Fibroblast of peridontal ligament (primary cell): Measurements from ENCODE around the gene SLC2A8.

Experiments
- DNase-seq: peaks from one replicate; pipeline ENCODE4 v3.0.0-alpha.2; 2010; ENCODE audit errors: extremely low read depth

Gene SLC2A8

DNA sequence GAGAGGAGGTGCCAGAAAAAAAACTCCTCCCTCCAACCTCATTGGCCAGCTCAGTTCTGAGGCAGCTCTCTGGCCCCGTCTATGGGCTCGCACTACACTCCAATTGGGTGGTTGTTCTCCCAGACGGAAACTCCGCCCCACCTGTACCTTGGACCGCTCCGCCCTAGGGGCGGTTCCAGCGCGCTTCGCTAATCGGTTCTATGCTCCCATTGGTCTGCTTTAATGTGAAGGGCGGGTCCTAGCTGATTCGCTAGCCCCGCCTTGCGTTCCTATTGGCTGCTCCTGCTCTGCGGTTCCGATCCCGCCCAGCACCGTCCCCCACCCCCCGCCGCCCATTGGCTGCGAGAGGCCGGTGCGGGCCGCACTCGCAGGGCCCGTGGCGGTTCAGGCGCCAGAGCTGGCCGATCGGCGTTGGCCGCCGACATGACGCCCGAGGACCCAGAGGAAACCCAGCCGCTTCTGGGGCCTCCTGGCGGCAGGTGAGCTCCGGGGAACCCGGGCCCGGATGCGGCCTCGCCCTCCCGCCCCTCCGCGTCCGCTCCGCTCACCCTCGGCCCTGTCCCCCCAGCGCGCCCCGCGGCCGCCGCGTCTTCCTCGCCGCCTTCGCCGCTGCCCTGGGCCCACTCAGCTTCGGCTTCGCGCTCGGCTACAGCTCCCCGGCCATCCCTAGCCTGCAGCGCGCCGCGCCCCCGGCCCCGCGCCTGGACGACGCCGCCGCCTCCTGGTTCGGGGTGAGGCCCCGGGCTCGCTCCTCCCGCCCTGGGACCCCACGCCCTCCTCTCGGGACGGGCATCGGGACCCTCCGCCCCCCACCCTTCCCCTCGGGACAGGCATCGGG is at the start of gene SLC2A8:
SLC2A8 (plus strand) TSS at position 362 of the 838 bp plus-strand sequence; CDS start at position 424, 62 bp downstream.
- DNase-seq, result peak; percentile 95

DNA sequence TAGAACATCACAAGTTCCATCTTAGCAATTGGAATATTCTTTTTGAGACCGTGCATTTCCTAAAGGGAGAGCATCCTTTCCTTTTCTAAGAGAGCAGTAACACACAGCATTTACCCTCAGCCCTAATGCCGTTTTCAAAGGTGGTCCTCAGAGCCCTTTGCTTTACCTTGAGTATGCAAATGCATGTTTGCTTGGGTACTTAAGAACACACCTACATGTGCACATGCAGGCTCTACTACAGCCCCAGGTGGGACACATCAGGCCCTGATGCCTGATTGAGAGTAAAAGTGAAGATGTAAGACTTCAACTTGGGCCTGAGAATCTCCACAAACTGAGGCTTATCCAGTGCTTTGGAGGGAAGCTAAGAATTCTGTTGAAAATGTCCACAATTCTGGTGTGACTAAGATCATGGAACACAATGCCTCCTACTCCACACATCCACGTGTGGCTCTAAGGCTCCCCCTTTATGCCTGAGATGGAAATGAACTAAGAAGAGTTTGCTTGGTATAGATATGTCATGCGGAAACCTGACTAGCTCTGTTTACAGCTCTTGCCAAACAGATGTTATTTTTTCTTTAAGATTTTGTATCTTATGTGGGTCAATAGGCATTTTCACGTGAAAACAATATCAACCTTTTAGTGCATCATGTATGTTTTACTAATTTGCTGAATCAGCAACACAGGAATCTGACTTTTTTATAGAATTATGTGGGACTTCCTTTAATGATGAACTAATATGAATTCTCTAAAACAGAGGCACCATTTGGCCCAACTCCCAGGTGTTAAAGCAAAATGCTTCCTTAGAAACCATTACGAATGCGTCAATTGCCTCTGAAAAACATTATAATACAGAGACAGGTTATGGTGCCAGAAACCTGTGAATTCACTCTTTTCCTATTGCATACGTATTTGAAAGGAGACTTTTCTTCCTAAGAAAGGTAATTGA is 48.9 kb upstream of the SLC2A8 start:
- peak; percentile 72 for DNase-seq

GRCh38 chr9:127349483-127350113 is 47.4 kb upstream of the SLC2A8 start:
- no peak for DNase-seq

DNA sequence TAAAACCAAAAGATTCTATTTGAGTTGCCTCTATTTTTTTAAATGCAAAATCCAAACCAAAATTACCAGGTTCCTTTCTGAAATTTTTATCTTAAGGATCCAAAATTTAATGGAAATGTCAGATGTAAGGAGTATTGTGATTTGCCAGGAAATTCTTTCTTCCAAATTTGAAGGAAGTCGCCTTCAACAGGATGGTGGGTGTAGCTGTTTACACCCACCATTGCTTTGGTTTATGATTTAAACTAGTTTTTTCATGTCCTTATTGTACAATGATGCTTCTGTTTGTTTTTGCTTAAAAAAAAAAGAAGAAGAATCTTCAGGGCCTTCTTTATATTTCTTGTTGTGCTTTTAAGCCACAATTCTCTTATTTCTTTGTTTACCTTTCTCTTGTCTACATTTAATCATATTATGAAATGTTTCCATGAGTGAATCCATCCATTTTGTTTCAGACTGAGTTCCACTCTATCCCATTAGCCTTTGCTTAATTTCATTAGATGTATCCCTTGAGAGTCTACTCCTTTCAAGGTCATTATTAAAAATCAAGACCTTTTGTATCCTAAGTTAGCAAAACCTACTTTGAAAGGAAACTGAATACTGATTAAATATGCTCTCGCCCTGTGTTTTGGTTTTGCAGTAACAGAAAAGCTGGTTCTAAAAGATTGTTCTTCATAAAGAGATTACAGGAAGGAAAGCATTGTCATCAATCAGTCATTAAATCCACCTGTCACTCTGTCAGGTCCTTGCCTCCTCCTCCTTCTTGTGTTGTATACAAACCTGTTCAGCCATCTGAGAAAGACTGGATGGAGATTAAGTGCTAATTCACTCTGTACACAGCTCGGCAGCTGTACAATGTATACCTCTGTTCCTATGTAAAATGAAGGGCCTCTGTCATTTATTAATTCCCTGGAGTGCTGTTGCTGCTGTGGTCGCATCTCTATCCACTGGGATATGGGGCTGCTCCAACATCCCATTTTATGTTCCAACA is 45.5 kb upstream of the SLC2A8 start:
- no peak for DNase-seq

DNA sequence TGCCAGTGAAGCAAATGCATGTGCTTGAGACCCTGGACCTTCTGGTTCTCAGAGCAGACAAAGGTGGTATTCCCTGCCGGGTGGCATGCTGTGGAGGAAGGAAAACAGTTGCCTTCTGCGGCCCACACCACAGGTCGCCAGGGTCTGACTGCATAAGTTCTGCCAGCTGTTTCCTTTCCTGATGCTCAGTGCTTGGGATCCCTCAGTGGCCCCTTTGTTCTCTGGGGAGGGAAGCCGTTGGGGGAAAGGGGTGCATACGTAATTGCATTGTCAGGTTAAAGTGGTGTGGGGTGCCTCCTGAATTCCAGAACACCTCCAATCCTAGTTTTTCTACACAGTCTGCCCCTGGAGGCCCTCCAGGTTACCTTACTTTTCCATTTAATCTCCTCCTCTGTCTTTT is 43.1 kb upstream of the SLC2A8 start:
- DNase-seq, result no peak

DNA sequence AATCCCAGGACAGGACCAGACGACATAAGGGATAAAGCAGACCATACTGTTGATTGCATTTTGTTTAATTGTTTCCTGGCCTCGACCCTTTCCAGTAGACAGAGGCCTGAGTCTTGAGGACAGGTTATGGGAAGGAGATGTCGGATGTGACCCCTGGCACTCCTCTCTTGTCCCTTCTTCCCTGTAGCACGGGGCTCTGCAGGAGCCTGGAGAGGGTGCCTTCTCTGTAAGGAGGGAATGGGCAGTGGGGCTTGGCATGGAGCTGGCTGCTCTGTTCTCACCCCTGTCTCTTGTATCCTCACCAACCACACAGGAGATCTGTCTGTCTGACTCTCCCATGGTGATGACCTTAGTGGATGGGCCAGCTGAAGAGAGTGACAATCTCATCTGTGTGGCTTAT is 40.1 kb upstream of the SLC2A8 start:
- DNase-seq, result no peak

DNA sequence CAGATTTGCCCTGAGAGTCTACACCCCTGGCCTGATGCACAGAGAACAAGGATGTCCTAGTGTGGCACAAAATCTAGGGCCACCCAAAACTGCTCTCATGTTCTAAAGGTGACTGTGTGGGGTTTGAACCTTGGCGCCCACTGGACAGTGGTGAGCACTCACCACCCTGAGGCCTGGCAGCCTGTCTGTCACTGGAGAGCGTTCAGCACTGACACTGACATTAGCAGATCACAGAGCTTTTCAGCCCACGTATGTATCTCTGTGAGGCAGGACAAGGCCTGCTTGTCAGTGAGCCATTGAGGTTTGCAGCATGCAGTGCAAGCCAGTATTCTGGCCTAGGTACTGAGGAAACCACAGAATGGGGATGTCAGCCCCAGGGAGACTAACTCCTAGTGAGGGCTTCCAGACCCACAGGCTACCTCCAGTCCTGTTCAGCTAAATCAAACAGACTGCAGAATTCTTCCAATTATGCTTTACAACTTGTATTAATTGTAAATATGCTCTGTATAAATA is 38.9 kb upstream of the SLC2A8 start:
- no peak for DNase-seq

DNA sequence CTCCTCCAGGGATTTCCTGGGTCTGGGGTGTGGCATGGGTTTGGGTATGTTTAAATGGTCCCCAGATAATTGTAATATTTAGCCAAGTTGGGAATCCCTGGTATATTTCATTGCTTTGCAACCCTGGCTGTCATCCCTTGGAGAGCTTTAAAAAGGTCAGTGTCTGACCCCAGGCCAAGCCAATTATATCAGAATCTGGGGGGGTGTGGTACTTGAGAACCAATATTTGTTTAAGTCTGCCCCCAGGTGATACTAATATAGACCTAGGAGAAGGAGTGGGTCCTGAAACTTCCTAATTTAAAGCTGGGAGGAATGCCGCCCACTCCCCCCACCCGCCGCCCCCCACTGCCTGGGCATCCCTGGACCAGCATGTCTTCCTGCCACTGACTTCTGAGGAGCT is 38.2 kb upstream of the SLC2A8 start:
- DNase-seq, result no peak

GRCh38 chr9:127360250-127360649 is 36.7 kb upstream of the SLC2A8 start:
- no peak for DNase-seq

GRCh38 chr9:127360829-127361228 is 36.1 kb upstream of the SLC2A8 start:
- peak; percentile 57 for DNase-seq

GRCh38 chr9:127361561-127361960 is 35.4 kb upstream of the SLC2A8 start:
- DNase-seq, result no peak

DNA sequence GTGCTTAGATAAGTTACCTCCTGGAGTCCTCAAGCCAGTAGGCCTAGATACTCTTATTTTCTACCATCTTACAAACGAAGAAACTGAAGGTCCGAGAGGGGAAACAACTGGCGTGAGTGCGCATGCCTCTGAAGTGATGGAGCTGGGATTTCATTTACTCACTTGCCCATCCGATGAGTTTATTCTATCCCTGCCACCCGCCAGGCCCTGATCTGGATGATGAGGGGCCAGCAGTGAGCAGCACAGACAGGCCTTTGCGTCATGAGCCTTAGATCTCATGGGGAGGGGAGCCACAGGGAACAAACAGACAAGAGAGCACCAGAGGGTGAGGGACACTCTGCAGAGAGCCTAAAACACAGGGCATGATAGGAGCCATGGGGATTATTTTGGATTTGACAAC is 34.1 kb upstream of the SLC2A8 start:
- no peak for DNase-seq

- DNase-seq, result no peak
Observed at GRCh38 chr9:127365461-127365860, 31.5 kb upstream of the SLC2A8 start.

DNA sequence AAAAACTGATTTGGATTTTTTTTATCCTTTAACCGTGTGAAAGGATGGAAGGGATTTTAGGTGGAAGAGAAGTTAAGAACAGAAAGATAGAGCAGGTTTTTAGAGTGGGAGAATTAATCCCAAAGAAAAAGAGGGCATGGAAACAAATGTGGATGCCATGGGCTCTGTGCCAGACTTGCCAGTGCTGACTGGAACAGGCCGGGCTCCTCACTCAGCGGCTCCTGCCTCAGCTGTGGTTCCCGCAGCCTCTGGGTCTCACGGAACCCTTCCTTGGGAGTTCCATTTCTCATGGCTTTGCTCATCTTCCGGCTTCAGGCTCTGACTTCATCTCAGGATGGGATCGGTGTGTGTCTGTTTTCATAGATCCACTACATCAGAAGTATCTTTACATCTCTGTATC is 30.4 kb upstream of the SLC2A8 start:
- DNase-seq, result no peak

DNA sequence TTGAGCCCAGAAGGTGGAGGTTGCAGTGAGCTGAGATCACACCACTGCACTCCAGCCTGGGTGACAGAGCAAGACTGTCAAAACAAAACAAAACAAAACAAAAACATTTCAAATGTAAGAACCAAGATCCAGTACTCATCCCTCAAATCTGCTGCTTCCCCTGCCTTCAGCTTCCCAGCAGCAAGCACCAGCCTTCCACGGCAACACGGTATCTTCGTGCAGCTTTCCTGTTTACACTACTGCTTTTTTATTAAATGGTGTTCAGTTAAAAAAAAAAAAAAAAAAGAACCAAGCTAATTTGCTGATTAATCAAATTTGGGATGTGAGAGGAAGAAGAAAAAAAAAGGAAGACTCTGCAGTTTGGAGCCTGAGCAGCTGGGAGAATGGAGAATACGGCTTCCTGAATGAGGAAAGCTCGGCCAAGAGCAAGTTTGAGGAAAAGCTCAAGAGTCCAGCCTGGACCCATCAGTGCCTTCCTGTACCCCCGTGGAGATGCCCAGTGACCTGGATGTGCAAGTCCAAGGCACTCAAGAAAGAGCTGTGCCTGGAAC is 28.0 kb upstream of the SLC2A8 start:
- DNase-seq, result no peak

GRCh38 chr9:127369428-127369827 is 27.5 kb upstream of the SLC2A8 start:
- DNase-seq, result no peak

DNA sequence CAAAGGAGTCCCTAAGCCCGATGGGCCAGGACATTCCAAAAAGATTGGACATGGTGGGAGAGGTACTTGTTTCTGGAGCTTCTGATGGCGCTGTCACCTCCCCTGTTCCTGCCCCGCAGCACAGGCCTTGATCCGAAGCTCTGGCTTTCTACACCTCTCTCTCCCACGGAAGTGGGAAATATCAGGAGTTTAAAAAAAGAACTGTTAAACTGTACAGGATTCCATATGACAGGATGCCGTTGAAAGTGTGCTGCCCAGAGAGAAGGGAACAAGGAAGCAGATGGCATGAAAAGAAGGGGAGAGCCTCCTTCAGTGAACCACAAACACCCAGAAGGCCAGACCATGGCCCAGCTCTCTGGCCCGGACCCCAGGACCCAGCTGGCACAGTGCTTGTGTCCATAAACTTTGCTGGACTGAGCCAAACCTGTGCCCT is 26.8 kb upstream of the SLC2A8 start:
- no peak for DNase-seq

GRCh38 chr9:127370672-127371648 is 26.0 kb upstream of the SLC2A8 start:
- no peak for DNase-seq

DNA sequence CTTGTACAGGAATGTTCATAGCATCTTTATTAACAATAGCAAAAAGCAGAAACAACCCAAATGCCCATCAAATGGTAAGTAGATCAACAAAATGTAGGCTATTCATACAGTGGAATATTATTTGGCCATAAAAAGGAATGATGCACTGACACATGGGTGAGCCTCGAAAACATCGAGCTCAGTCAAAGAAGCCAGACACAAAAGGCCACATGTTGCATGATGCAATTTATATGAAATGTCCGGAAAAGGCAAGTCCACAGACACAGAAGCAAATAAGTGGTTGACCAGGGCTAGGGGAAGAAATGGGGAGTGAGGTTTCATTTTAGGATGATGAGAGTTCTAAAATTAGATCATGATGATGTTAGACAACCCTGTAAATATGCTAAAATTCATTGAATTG is 16.5 kb upstream of the SLC2A8 start:
- DNase-seq, result peak; percentile 11
